Caco-2 (cell line): ENCODE results near the gene KCNAB1. TPM values are rescaled to one million over a fixed set of nuclear protein-coding genes. Genes with fewer than 3 reads are reported as not detected.

Experiments
- BruUV-seq: library from RNA; stranded (reverse); fragments of 400-500 nt; replicated peaks from 2 replicates; lab custom pipeline; 2021; lab: Mats Ljungman, UMichigan
- CTCF ChIA-PET: fragments of 300-600 bp; sonication (Branson Sonifier 250); formaldehyde crosslinking; loops from one replicate; lab custom pipeline; 2022; ENCODE audit warnings: antibody characterized with exemption; lab: Charles Lee
- POLR2A ChIA-PET: fragments of 300-600 bp; sonication (Branson Sonifier 250); formaldehyde crosslinking; loops from one replicate; lab custom pipeline; 2022; ENCODE audit warnings: antibody characterized with exemption; lab: Charles Lee
- DNase-seq, 2 experiments: peaks; one replicate each; pipeline versions ENCODE4 v3.0.0 to v3.0.0-alpha.2; 2020 to 2022
- H3K27me3 ChIP-seq: replicated peaks from 2 replicates; pipeline ENCODE4 v1.6.0; 2011; ENCODE audit warnings: low read length; ENCODE audit not compliant: control insufficient read depth, insufficient read depth
- H3K36me3 ChIP-seq: 2 replicates; pipeline ENCODE4 v1.5.1; 2011; ENCODE audit warnings: low read length; ENCODE audit not compliant: control insufficient read depth, insufficient read depth
- H3K4me1 ChIP-seq: fragments of 250-450 bp; sonication (Bioruptor Pico); 2 replicates; pipeline ENCODE4 v1.5.1; 2020; ENCODE audit warnings: mild to moderate bottlenecking
- H3K4me3 ChIP-seq: 2 replicates; pipeline ENCODE4 v1.5.1; 2011; ENCODE audit warnings: low read depth, mild to moderate bottlenecking, control low read depth, low read length
- H3K9me3 ChIP-seq: fragments of 250-450 bp; sonication (Bioruptor Pico); 2 replicates; pipeline ENCODE4 v1.5.1; 2020; ENCODE audit warnings: mild to moderate bottlenecking, moderate library complexity
- H3K27ac Mint-ChIP-seq: one replicate; pipeline ENCODE4 v1.8.0; 2022; ENCODE audit warnings: mixed read lengths; ENCODE audit not compliant: unreplicated experiment
- H3K27me3 Mint-ChIP-seq: one replicate; pipeline ENCODE4 v1.8.0; 2022; ENCODE audit warnings: mixed read lengths; ENCODE audit not compliant: insufficient read depth, unreplicated experiment
- H3K36me3 Mint-ChIP-seq: one replicate; pipeline ENCODE4 v1.8.0; 2022; ENCODE audit warnings: mild to moderate bottlenecking, mixed read lengths; ENCODE audit not compliant: insufficient read depth, unreplicated experiment
- H3K4me1 Mint-ChIP-seq: one replicate; pipeline ENCODE4 v1.8.0; 2022; ENCODE audit warnings: low read depth, mixed read lengths; ENCODE audit not compliant: unreplicated experiment
- H3K4me3 Mint-ChIP-seq: one replicate; pipeline ENCODE4 v1.8.0; 2022; ENCODE audit warnings: mild to moderate bottlenecking, moderate library complexity, mixed read lengths; ENCODE audit not compliant: unreplicated experiment
- H3K9me3 Mint-ChIP-seq: one replicate; pipeline ENCODE4 v1.8.0; 2022; ENCODE audit warnings: mixed read lengths; ENCODE audit not compliant: unreplicated experiment
- CTCF ChIP-seq, 2 experiments: fragments of 200-600 bp in 1 of 2; IDR thresholded peaks; 1 replicate in 1 of 2; 2 replicates in 1 of 2; pipeline versions ENCODE4 v1.5.1 to v1.8.0; 2011 to 2022; ENCODE audit warnings: antibody characterized with exemption in 1 of 2, control low read depth in 1 of 2, inconsistent platforms in 1 of 2, low read depth in 1 of 2, low read length in 1 of 2, mild to moderate bottlenecking in 1 of 2, moderate library complexity in 1 of 2; ENCODE audit not compliant: insufficient read depth in 1 of 2, severe bottlenecking in 1 of 2, unreplicated experiment in 1 of 2
- intact Hi-C: fragments of 100-400 bp; cut with micrococcal nuclease; formaldehyde crosslinking; loops from one replicate; pipeline ENCODE4 v1.10.0; 2022; ENCODE audit not compliant: unreplicated experiment
- total RNA-seq: library from RNA; stranded (reverse); gene quantifications from 2 replicates; pipeline ENCODE4 v1.2.3, GENCODE V29; 2022

KCNAB1 gene
- total RNA-seq, 1 experiment from 2014 or later: 0.14 TPM

- ChIA-PET CTCF (interaction anchor here (0.6 to 1.4 kb wide), 8 partner anchors 9 to 360 kb away, joined by 3 to 19 read pairs (median 4); no protein-coding TSS in a partner anchor), POLR2A (no interaction called here)
- intact Hi-C loops: loop anchor here (1.0 to 2.0 kb wide), 6 partner anchors 139 to 1051 kb away; no protein-coding TSS in a partner anchor
- Mint-ChIP-seq H3K4me1 (peaks cover 8% of the 10 kb centered on the region), H3K27me3 (peaks cover 2% of the 10 kb centered on the region), H3K36me3 (no peaks in the 10 kb centered on the region), H3K9me3 (no peaks in the 10 kb centered on the region), H3K4me3 (no peak overlapping the region), H3K27ac (no peak overlapping the region)
- Histone ChIP-seq H3K36me3 (no peaks in the 10 kb centered on the region), H3K27me3 (peaks cover under 1% of the 10 kb centered on the region; the same call in 1 of the 2 replicates), H3K4me1 (no peaks in the 10 kb centered on the region), H3K4me3 (no peak overlapping the region), H3K9me3 (no peaks in the 10 kb centered on the region)
- no TSS peak for BruUV-seq
- TF ChIP-seq CTCF (IDR thresholded peaks at IDR 0.05; ENCODE audit: insufficient read depth in 1 of 2, low read depth in 1 of 2, low read length in 1 of 2, severe bottlenecking in 1 of 2, unreplicated experiment in 1 of 2): no peak
- no peak for DNase-seq
Measured at GRCh38 chr3:156149876-156150275, 29.5 kb downstream of the KCNAB1 start.

- no TSS peak for BruUV-seq
- H3K9me3 Mint-ChIP-seq: peaks cover 6% of the 10 kb centered on the region
- H3K36me3 Mint-ChIP-seq: no peaks in the 10 kb centered on the region
- H3K4me3 Mint-ChIP-seq: no peak overlapping the region
- no peaks in the 10 kb centered on the region for H3K36me3 ChIP-seq
- H3K4me1 ChIP-seq: no peaks in the 10 kb centered on the region
- peaks cover 2% of the 10 kb centered on the region for H3K27me3 Mint-ChIP-seq
- peak; percentile 66 to 82 for TF ChIP-seq CTCF (IDR thresholded peaks at IDR 0.05; ENCODE audit: insufficient read depth in 1 of 2, low read depth in 1 of 2, low read length in 1 of 2, severe bottlenecking in 1 of 2, unreplicated experiment in 1 of 2)
- peak in 1 of 2 experiments; percentile 47 for DNase-seq
- ChIA-PET CTCF (interaction anchor here (0.6 to 1.3 kb wide), 7 partner anchors 8 to 359 kb away, joined by 3 to 19 read pairs (median 5); no protein-coding TSS in a partner anchor), POLR2A (no interaction called here)
- intact Hi-C loops: loop anchor here (1.0 to 2.0 kb wide), 6 partner anchors 139 to 1050 kb away; no protein-coding TSS in a partner anchor
- no peaks in the 10 kb centered on the region for H3K9me3 ChIP-seq
- H3K27ac Mint-ChIP-seq: no peak overlapping the region
- no peaks in the 10 kb centered on the region for H3K27me3 ChIP-seq
- H3K4me1 Mint-ChIP-seq: peaks cover 8% of the 10 kb centered on the region
- H3K4me3 ChIP-seq: no peak overlapping the region
Measured at GRCh38 chr3:156150434-156151066, 30.2 kb downstream of the KCNAB1 start.

- peaks cover 8% of the 10 kb centered on the region for H3K4me1 Mint-ChIP-seq
- Histone ChIP-seq H3K4me1 (no peaks in the 10 kb centered on the region), H3K9me3 (no peaks in the 10 kb centered on the region), H3K4me3 (no peak overlapping the region), H3K36me3 (no peaks in the 10 kb centered on the region), H3K27me3 (no peaks in the 10 kb centered on the region)
- no TSS peak for BruUV-seq
- DNase-seq: peak; percentile 65 to 66
- H3K36me3 Mint-ChIP-seq: no peaks in the 10 kb centered on the region
- ChIA-PET CTCF (interaction anchor here (0.6 to 1.7 kb wide), 6 partner anchors 22 to 383 kb away, joined by 5 to 9 read pairs (median 6); no protein-coding TSS in a partner anchor), POLR2A (interaction anchor here (1.0 kb wide), 1 partner anchor 383 kb away, joined by 3 read pairs; no protein-coding TSS in a partner anchor)
- peak; percentile 66 to 84 for TF ChIP-seq CTCF (IDR thresholded peaks at IDR 0.05; ENCODE audit: insufficient read depth in 1 of 2, low read depth in 1 of 2, low read length in 1 of 2, severe bottlenecking in 1 of 2, unreplicated experiment in 1 of 2)
- no peak overlapping the region for H3K4me3 Mint-ChIP-seq
- no peaks in the 10 kb centered on the region for H3K27me3 Mint-ChIP-seq
- intact Hi-C loops: loop anchor here (1.0 to 2.0 kb wide), 4 partner anchors 230 to 1049 kb away; no protein-coding TSS in a partner anchor
- no peak overlapping the region for H3K27ac Mint-ChIP-seq
- peaks cover 19% of the 10 kb centered on the region for H3K9me3 Mint-ChIP-seq
Measured at GRCh38 chr3:156151824-156152428, 31.5 kb downstream of the KCNAB1 start.
